NCI-H1694 (cell line): ENCODE data around the gene ALS2.
A peak's percentile ranks its signal among the peaks of the same experiment; 100 is the strongest.

Source experiments
- DNase-seq: peaks from one replicate; lab custom pipeline; 2025; lab: John Stamatoyannopoulos, UW

ALS2 gene

GRCh38 chr2:201754717-201755415, 25.9 kb downstream of the ALS2 start:
- no peak for DNase-seq

GRCh38 chr2:201751566-201751965, 29.2 kb downstream of the ALS2 start:
- no peak for DNase-seq

GRCh38 chr2:201746551-201746950, 34.2 kb downstream of the ALS2 start:
- DNase-seq = no peak

GRCh38 chr2:201735486-201735885, 45.2 kb downstream of the ALS2 start:
- DNase-seq = no peak

GRCh38 chr2:201734111-201734510, 46.6 kb downstream of the ALS2 start:
- DNase-seq = no peak

GRCh38 chr2:201733544-201733943, 47.2 kb downstream of the ALS2 start:
- DNase-seq = no peak

GRCh38 chr2:201730651-201731285, 50.0 kb downstream of the ALS2 start:
- no peak for DNase-seq

- DNase-seq = no peak
Measured at GRCh38 chr2:201715459-201715858, 65.3 kb downstream of the ALS2 start.

- no peak for DNase-seq
Measured at GRCh38 chr2:201712726-201713125, 68.0 kb downstream of the ALS2 start.

GRCh38 chr2:201709747-201710146, 71.0 kb downstream of the ALS2 start:
- DNase-seq = no peak

GRCh38 chr2:201709049-201709448, 71.7 kb downstream of the ALS2 start:
- DNase-seq = no peak

- DNase-seq = no peak
Measured at GRCh38 chr2:201707753-201708152, 73.0 kb downstream of the ALS2 start.

GRCh38 chr2:201707142-201707541, 73.6 kb downstream of the ALS2 start:
- no peak for DNase-seq

GRCh38 chr2:201704536-201704935, 76.2 kb downstream of the ALS2 start:
- DNase-seq = no peak

- DNase-seq = no peak
Measured at GRCh38 chr2:201701646-201702045, 79.1 kb downstream of the ALS2 start.

- DNase-seq = no peak
Measured at GRCh38 chr2:201699416-201699815, 81.3 kb downstream of the ALS2 start.

- no peak for DNase-seq
Measured at GRCh38 chr2:201698588-201699226, 82.0 kb downstream of the ALS2 start, which contains the start of gene MPP4. Gene MPP4, minus strand, starts transcription at chr2:201698644. Its CDS starts 4,690 bp downstream, at chr2:201693954.

GRCh38 chr2:201697899-201698298, 82.8 kb downstream of the ALS2 start:
- no peak for DNase-seq

- peak; percentile 21 for DNase-seq
Measured at GRCh38 chr2:201696151-201696659, 84.5 kb downstream of the ALS2 start.

GRCh38 chr2:201685156-201685555, 95.6 kb downstream of the ALS2 start:
- no peak for DNase-seq

- DNase-seq = peak; percentile 9
Measured at GRCh38 chr2:201680743-201681142, 100.0 kb downstream of the ALS2 start.

- DNase-seq = no peak
Measured at GRCh38 chr2:201678401-201678800, 102.3 kb downstream of the ALS2 start.

- DNase-seq = no peak
Measured at GRCh38 chr2:201675454-201675853, 105.3 kb downstream of the ALS2 start.
